Epidermal melanocyte (primary cell): Measurements from ENCODE around the gene AUTS2.

Source experiments
- DNase-seq: peaks from one replicate; pipeline ENCODE4 v3.0.0; 2011; ENCODE audit warnings: low spot score; ENCODE audit not compliant: insufficient read length

AUTS2 gene

DNA sequence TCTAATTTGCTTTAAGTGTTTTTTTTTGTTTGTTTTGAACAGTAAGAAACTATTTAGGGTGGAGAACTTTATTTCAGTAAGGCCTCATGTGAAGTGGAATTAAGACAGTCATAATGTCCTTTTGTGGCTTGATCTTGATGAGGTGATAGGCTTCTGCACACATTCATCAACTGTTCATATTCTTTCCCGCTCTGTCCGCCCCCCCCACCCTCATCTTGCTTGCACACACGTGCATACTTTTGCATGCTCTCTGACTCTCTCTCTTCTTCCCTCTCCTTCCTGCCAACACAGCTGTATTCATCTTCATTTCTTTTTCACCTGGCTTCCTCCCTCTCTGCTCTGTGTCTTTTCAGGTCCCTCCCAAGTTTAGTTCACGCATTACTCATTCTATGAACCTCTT is 429.6 kb downstream of the AUTS2 start:
- DNase-seq, result no peak

DNA sequence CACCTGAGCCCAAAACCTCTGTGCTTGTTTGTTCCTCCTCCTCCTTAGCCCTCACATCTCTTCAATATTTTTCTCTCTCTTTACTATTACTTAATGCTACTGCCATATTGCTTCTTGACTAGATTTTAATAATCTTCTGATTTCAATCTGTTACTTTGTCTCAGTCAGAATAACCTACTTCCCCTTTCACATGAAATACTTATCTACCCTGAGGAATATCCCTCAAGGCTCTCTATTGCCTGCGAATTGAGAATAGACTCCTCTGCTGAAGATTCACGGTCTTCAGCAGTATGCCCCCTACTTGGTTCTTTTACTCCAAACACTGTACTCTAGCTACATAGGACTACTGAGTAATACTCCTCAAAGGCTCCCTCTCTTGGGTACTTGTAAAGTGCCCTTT is 430.3 kb downstream of the AUTS2 start:
- DNase-seq, result no peak

DNA sequence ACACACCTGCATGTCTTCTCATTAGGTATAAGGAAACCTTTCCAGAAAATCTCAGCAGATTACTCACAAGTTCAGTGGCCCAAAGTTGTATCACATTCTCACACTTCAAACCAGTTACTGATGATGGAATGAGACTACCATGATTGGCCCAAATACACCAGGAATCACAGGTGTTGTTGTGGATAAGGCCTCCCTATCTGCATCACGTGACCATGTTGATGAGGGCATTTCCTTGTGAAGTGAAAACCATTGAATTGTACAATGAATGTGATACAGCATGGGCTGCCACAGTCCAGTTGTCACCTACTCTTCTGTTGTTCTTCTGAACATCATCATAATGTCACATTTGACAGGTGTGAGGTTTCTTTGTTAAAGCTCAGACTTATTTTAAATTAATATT is 431.7 kb downstream of the AUTS2 start:
- no peak for DNase-seq

DNA sequence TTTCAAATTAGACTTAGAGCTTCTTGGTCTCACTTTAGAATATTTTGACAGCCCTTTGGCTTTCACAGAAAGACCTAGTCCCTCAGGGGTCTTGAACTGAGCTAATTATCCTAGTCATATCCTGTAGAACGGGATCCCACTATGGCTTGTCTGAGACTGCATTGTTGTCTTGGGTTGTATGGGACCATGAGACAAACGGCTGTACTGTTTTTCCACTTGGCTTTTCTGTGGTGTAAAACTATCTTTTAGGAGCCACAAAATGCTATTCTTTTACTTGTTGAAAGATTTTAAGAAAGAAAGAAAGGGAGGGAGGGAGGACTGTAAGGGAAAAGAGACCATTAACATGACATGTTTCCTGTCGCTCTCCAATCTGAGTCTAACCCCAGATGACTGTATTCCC is 432.5 kb downstream of the AUTS2 start:
- no peak for DNase-seq

DNA sequence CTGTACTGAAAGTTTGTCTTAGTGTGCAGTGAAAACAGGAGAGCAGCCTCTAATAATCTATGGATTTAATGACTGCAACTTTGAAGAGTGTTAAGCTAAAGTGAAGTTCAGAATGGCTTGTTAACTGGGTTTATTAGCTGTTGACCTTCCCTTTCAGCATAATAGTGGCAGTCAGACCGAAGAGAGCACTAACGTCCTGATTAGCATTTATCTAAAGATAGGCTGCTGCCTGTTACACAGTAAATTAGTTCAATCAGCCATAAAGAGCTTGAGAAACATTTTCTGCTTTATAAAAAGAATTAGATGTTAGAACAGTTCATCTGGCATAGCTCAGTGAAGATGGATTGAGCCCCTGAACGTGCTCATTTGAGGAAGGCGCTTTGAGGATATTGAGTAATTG is 433.0 kb downstream of the AUTS2 start:
- DNase-seq, result no peak

DNA sequence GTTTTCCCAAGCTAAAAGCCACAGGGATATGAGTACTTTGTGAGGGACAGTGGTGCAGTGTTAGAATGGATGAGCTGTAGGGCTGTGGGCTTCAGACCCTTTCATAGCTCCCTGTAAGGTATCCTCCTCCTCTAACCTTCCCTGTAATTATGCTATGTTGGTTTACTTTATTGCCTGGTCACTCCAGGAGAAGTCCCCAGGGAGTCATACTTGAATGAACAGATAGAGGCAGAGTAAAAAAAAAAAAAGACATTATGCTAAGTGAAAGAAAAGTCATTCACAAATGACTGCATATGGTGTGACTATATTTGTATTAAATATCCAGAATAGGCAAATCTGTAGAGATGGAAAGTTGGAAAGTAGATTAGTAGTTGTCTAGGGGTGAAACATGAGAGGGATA is 434.4 kb downstream of the AUTS2 start:
- no peak for DNase-seq

DNA sequence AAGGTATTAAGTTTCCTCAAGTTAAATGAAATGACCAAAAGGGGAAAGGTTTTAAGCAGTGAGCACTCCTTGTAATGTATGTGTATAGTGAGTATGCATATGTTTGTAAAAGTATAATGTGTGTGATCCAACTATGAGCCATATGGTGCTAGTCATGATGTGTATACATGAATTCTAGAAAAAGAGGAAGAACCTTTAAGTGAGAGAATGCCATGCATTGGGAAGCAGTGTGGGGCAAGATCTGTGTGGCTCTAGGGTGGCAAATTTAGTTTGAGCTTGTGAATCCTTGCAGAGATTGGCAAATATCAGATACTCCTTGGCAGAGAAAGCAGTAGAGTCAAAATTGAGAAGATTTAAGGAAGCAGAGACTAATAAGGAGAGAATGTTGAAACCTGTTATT is 435.0 kb downstream of the AUTS2 start:
- DNase-seq, result no peak

DNA sequence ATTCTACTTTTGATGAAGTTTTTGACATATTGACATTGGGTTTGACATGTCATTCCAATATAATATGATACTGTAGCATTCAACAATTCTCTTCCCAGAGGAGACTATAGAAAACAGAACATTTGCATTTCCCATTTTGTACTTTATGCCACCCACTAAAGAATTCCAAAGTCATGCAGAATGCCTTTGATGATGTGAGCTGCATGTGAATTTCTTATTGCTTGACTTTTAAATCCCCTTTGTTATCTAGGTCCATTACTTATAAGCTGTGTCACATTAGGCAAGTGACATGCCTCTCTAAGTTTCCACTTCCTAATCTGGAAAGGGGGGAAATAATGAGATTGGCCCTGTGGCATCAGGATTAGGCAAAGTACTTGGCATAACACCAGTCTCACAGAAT is 436.7 kb downstream of the AUTS2 start:
- no peak for DNase-seq

DNA sequence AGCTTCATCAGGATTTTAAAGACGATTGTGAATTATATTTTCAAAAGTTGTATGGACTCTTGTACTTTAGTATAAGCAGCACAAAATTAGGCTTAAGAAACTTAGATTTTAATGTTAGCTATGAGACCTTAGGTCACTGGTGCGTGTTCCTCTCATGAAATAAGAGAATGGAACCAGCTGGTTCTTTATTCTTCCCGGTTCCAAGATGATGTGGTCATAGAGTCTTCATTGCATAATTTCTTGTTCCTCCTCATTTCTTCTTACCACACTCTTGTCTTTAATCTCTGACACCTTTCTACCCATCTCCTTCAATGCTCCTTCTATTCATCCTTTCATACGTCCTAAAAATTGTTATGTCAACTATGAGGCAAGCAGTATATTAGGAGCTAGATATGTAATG is 437.2 kb downstream of the AUTS2 start:
- DNase-seq, result no peak

DNA sequence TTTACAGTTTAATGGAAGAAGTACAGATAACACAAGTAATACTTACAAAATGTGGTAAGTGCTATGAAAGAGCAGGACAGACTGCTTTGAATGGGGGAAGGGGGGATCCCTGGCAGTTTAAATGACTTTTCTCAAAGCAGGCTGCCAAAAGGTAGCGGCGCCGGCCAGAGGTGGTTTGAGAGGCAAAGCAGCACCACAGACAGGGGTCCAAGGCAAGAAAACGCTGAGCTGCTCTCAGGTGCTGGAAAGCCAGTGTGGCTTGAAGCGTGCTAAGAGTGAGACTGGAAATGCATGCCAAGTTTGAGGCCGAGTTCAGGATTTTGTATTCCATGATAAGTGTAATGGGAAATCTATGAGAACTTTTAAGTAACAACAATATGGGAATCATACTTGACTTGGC is 437.7 kb downstream of the AUTS2 start:
- DNase-seq, result no peak

DNA sequence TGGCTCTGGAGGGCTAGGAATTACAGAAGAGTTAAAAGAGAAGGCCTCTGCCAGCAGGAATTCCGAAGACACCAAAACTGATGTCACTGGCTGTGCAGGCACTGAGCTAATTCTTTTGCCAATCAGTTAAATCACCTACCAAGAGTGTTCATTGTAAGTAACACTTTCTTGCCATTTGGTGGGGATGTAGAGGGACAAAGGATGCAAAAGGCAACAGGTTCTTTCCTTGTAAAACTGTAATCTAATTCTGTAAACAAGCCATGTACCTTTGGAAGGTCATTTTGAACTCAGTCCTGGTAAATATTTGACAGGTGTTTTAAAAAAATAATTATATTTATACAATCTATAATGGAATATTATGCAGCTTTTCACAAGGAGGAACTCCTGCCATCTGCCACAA is 438.4 kb downstream of the AUTS2 start:
- DNase-seq, result no peak

DNA sequence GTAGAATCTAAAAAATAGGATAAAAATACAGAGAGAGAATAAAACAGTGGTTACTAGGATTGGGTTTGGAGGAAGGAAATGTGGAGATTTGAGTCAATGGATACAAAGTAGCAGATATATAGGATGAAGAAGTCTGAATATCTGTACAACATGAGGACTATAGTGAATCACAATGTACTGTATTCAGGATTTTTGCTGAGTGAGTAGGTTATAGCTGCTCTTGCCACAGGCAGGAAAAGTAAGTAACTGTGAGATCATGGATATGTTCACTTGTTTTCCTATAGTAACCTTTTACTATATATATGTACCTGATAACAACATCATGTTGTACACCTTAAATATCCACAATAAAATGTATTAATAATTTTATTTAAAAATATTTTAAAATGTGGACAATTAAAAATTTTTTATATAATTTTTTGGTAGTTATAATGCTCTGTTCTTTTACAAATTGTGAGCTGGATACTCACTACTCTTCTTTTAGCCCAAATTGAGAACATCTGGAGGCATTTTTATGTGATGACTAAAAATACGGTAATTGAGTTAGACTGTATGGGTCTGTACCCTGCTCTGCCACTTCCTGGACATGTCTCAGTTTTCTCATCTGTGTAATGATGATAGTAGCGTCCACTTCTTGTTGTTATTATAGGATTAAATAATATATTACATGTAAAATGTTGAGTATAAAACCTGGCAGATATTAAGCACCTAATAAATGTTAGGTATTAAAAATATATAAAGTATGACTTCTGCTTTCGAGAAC is 439.1 kb downstream of the AUTS2 start:
- no peak for DNase-seq

DNA sequence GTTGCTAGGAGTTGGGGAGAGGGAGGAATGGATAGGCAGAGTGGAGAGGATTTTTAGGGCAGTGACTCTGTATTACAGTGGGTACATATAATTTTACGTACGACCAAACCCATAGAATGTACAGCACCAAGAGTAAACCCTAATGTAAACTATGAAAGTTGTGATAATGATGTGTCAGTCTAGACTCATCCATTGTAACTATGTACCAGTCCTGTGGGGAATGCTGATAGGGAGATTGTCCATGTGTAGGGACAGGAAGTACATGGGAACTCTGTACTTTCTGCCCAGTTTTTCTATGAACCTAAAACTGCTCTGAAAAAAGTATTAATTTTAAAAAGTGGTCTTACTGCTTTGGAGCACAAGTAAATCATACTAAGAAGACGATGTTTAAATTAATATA is 441.8 kb downstream of the AUTS2 start:
- DNase-seq, result no peak

DNA sequence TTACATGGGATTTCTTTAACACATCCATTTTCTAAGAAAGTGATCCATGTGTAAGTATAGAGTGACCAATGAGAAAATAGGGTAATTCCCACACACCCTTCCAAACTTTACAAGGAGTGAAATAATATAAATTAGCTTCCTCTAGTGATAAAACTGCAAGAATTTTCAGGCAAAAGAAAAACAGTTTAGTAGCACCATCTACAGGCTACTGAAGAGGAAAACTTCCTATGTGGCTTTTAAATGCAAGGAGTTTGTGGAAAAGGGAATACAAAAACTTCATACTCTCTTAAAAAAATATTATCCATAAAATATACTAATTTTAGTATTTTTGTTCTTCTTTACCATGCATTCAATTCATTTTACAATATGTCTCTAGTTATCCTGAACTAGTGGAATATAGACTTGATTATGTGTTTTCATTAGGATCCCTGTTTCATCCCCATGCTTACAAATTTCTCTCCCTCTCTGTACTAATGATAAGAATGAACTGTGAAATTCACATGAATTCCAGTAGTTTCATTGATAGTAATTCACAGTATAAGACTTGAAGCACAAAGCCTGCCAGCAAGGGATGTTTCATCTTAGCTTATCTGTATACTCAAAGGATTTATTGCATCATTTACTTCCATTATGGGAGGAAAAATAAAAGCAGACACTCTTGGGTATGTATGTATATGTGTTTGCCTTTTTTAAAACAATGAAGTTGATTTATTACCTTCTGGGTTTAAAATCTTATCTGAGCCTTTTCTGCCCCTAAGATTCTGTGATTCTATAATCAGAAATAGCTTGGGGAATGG is 442.9 kb downstream of the AUTS2 start:
- DNase-seq, result no peak

DNA sequence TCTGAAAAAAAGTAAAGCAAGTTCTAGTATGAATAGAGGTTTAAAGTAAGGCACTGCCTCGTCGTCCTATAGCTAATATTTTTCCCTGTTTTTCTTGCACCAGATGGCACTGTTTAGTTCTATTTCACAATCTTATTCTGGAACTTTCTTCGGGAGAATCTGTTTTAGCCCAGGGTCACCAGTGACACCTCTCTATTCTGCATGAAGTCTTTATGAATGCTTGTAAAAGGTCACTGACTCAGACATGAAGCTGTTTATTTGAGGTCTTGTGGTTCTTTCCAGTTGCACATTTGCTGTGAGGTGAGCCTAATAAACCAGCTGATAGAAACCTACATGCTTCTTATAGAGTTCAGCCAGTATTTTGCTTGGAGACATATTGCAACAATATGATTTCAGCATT is 444.3 kb downstream of the AUTS2 start:
- no peak for DNase-seq

DNA sequence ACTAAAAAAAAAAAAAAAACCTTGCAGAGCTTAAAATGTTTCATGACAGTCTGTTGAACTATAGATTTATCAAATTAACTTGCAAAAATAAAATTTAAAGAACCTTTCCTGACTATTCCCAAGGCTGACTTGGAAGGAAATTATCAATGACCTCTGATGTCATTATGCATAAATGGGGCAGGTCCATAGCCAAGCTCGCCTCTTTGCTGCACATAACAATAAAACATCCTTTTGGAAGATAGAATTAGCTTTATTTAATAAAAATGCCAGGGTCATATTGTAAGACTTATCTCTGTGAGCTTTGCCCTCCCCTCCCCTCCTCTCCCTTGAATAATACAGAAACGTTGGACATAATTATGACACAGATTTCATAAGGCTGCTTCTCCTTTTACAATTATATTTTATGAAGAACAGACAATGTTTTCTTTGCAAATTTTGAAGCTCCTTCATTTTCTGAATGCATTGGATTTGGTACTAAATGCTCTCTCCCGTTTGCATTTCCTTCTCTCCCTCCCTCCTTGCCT is 444.8 kb downstream of the AUTS2 start:
- DNase-seq, result no peak

DNA sequence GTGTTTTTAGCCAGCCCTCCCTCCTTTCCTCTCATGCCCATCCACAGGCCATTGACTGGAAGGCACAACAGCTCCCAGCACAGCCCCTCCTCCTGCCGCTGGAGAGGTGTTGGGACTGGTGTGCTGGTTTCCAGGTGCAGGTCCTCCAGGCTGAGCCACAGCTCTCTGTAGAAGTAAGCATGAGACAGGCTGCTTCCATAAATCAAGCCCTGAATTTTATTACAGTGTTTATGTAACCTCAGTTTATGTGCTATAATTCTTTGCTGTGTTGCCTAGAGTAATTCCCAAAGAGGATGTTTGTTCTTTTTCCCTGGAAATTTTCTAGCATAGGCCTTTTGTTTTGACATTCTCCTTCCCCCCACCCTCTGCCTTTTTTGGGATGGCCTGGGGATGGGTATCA is 445.8 kb downstream of the AUTS2 start:
- DNase-seq, result no peak

DNA sequence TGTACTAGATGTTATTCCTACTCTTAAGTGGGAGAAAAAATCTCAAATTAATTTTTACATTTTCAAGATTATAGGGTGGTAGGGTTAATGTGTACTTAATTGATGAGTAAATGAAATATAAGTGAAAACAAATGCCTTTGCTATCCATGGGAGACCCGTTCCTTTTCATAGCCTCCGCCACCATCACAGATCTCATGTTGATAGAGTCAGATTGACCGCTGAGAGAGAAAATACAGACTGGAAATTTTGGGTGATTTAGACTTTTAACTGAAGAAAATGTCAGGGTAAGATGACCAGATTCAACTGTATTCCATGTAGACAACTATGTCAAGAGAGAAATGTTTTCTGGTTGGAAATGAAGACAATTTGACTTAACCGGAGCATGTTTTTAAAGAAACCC is 446.2 kb downstream of the AUTS2 start:
- no peak for DNase-seq

DNA sequence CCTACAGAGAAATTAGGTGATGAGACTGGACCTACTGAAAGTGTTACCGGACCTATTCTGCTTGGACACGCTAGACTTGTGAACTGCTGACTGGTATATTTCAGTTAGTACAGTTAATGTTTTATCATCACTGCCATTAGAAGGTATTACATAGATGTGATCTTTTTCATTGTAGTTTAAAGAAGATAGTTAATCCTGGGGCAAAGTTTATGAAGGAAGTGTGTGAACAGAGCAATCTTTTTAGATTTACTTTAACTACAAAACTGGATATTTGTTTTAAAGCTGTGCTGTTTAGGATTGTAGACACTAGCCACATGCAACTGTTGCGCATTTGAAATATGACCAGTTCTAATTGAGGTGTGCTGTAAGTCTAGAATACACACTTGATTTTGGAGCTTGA is 446.7 kb downstream of the AUTS2 start:
- DNase-seq, result no peak

DNA sequence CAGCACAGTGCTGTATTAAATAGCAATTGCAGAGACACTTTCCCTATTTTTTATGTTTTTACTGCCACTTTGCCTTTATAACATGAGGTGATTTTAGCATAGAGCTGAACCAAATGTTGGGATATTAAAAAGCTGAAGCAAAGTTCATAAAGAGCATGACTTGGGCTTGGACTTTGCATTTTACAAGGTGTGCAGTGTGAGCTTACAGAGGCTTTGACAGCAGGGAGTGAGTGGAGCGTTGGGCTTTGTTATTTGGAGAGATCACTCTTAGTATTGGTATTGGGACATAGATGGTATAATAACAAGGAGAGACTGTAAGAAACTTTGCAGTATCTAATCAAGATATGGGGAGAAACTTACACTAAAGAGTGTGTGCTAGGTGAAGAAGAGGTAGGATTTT is 449.1 kb downstream of the AUTS2 start:
- no peak for DNase-seq

DNA sequence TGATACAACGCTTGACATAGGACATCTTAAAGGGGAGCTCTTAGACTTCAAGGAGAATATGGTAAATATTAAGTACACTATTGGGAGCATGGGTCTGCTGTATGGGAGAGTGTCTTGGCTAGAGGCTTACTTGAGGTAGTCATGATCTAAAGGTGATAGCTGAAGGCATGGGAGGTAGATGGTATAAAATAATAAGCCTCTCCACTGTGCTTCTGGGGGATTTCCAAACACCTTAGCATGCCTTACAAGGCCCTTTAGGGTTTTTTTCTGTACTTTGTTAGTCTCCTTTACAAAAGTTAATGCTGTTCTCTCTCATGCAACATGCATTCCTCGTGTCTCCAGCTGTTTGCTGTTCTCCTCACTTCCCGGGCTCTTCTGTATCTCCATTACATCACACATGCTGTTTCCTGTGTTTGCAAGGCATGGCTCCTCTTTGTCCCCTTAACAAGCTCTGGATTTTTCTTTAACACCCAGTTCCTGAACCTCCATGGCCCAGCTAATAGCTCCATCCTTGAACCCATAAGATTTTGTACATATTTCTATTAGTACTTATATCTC is 449.7 kb downstream of the AUTS2 start:
- DNase-seq, result no peak

DNA sequence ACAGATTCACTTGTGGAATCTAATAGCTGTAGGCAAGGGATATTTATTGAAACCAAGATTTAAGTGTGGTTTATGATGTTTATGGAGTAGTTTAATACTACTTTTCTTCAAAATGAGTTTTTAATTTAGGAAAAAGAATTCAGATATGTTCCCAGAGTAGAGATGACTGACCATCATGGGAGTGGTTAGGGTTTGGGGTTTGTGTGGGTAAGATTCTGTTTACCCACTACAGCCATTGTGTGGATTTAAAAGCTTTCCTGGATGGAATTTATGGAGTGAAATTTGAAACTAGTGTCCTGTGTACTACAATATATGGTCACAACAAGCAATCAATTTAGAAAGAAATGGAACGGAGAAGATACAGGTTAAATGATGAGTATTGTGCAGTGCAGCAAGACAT is 453.5 kb downstream of the AUTS2 start:
- no peak for DNase-seq

DNA sequence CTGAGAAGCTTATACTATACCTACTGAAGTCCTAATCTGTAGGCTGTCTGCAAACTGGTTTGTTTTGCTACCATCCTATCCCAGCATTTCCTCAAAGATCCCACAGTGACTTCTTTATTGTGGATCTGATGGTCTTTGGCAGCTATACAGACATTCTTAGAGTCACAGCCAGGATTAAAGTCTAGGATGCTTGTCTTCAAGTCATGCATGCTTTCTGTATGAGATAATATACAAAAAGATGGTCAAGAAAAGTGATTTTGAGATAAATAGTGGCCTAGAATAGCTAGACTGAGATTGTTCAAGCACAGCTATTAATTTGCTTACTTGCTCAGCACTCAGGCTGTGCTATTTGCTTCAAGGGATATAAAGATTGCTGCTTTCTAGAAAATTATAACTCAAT is 454.4 kb downstream of the AUTS2 start:
- DNase-seq, result no peak
